OCI-LY7 (cell line): Measurements from ENCODE around the gene ZNF691. TPM values are rescaled to one million over a fixed set of nuclear protein-coding genes. Genes with fewer than 3 reads are reported as not detected.

ENCODE experiments used
- BruUV-seq: library from RNA; stranded (reverse); fragments of 400-500 nt; replicated peaks from 2 replicates; lab custom pipeline; 2021; lab: Mats Ljungman, UMichigan
- CTCF ChIA-PET: fragments of 300-600 bp; sonication (Branson Sonifier 250); formaldehyde crosslinking; loops from one replicate; lab custom pipeline; 2022; ENCODE audit warnings: antibody characterized with exemption; ENCODE audit not compliant: unreplicated experiment; lab: Charles Lee
- POLR2A ChIA-PET: fragments of 300-600 bp; sonication (Branson Sonifier 250); formaldehyde crosslinking; loops from one replicate; lab custom pipeline; 2022; ENCODE audit warnings: antibody characterized with exemption; lab: Charles Lee
- DNase-seq: peaks from one replicate; pipeline ENCODE4 v3.0.0-alpha.2; 2015; ENCODE audit warnings: low spot score
- H2AFZ ChIP-seq: fragments of 200-600 bp; sonication (generic), shearing (Covaris generic); 2 replicates; pipeline ENCODE4 v1.6.1; 2014; ENCODE audit warnings: mild to moderate bottlenecking, antibody characterized with exemption, low read length, moderate library complexity
- H3K27ac ChIP-seq: fragments of 200-600 bp; sonication (generic); 2 replicates; pipeline ENCODE4 v1.5.1; 2014; ENCODE audit warnings: mixed run types, low read depth, mild to moderate bottlenecking, moderate library complexity, low read length, inconsistent platforms; ENCODE audit not compliant: poor library complexity, severe bottlenecking
- H3K36me3 ChIP-seq: fragments of 200-600 bp; sonication (generic); 2 replicates; pipeline ENCODE4 v1.6.1; 2014; ENCODE audit warnings: mild to moderate bottlenecking, antibody characterized with exemption, low read length, moderate library complexity, mixed read lengths; ENCODE audit not compliant: insufficient read depth
- H3K4me1 ChIP-seq: fragments of 200-600 bp; sonication (generic); 2 replicates; pipeline ENCODE4 v1.5.1; 2014; ENCODE audit warnings: mild to moderate bottlenecking, low read length; ENCODE audit not compliant: insufficient read depth, poor library complexity, severe bottlenecking
- H3K4me2 ChIP-seq: fragments of 200-600 bp; sonication (generic); 2 replicates; pipeline ENCODE4 v1.6.1; 2014; ENCODE audit warnings: mild to moderate bottlenecking, low read length
- H3K4me3 ChIP-seq: fragments of 200-600 bp; sonication (generic); 2 replicates; pipeline ENCODE4 v1.5.1; 2014; ENCODE audit warnings: mild to moderate bottlenecking, low read depth, low read length; ENCODE audit not compliant: poor library complexity, severe bottlenecking
- H3K79me2 ChIP-seq: fragments of 200-600 bp; sonication (generic); 2 replicates; pipeline ENCODE4 v1.6.1; 2016; ENCODE audit warnings: low read depth, mild to moderate bottlenecking, low read length, moderate library complexity, mixed read lengths; ENCODE audit not compliant: insufficient read depth
- H3K9me2 ChIP-seq: fragments of 200-600 bp; sonication (generic); 2 replicates; pipeline ENCODE4 v1.6.1; 2016; ENCODE audit warnings: mild to moderate bottlenecking, low read length, mixed read lengths; ENCODE audit not compliant: insufficient read depth
- H3K9me3 ChIP-seq: fragments of 200-600 bp; sonication (generic); 2 replicates; pipeline ENCODE4 v1.6.1; 2014; ENCODE audit warnings: mild to moderate bottlenecking, mixed run types, low read length, mixed read lengths
- H4K20me1 ChIP-seq: fragments of 200-600 bp; sonication (generic); 2 replicates; pipeline ENCODE4 v1.6.1; 2014; ENCODE audit warnings: mild to moderate bottlenecking, antibody characterized with exemption, low read length, moderate library complexity, mixed read lengths; ENCODE audit not compliant: insufficient read depth
- CTCF ChIP-seq: fragments of 200-600 bp; sonication (generic); conservative IDR thresholded peaks from 2 replicates; pipeline ENCODE4 v1.5.1; 2014; ENCODE audit warnings: mild to moderate bottlenecking, antibody characterized with exemption, low read length, moderate library complexity, mixed read lengths
- EZH2phosphoT487 ChIP-seq: fragments of 200-600 bp; sonication (generic); IDR thresholded peaks from 2 replicates; pipeline ENCODE4 v1.6.1; 2018; ENCODE audit warnings: low read depth, borderline replicate concordance, mild to moderate bottlenecking, mixed run types, antibody characterized with exemption, low read length, moderate library complexity, mixed read lengths
- intact Hi-C: fragments of 100-400 bp; cut with micrococcal nuclease; formaldehyde crosslinking; loops from one replicate; pipeline ENCODE4 v1.10.0; 2022; ENCODE audit not compliant: unreplicated experiment
- total RNA-seq, 2 experiments: library from RNA; depleted of rRNA in 1 of 2; stranded (reverse); fragments of >200 nt in 1 of 2; shearing (Covaris generic) in 1 of 2; gene quantifications; 2 replicates each; pipeline ENCODE4 v1.2.3, GENCODE V29; 2014 to 2022

ZNF691 gene
- total RNA-seq, 2 experiments from 2014 or later: 17.8 to 21.1 TPM

DNA sequence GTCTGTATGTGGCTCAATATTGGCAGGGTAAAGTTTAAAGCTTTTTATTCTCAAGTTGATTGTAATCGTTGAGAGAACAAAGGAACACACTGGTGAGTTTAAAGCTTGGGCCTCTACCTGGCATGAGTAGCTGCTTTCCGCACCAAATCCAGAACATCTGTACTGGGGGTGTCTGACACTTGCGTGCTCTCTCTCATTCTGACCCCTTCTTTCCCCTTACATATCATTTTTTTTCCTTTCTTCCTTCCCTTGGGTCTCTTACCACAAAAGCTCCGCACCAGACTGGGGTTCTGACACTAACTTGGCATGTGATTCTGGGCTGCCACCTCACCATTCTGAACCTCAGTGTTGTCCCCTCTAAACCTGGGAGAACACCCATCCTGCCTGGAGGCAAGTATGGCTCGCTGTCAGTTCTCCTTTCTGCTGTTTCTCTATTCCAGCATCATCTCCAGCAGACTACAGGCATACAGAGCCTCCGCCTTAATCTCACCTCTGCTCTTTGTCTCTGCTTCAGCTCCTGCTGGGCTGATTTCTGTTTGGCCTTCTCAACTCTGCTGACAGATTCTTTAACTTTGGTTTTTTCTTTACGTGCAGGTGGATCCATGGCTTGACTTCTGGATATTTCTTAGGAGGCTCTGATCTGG is 30.4 kb upstream of the ZNF691 start:
- peak; percentile 3 for DNase-seq
- H4K20me1 ChIP-seq: no peaks in the 10 kb centered on the region
- peak overlapping the region; percentile 94 for H3K4me2 ChIP-seq
- H3K27ac ChIP-seq: peak overlapping the region; percentile 18
- peaks cover 21% of the 10 kb centered on the region for H3K4me1 ChIP-seq
- peak overlapping the region; percentile 80; the same call in 1 of the 2 replicates for H2AFZ ChIP-seq
- no peaks in the 10 kb centered on the region for H3K9me2 ChIP-seq
- no peaks in the 10 kb centered on the region; the same call in 1 of the 2 replicates for H3K79me2 ChIP-seq
- H3K36me3 ChIP-seq: no peaks in the 10 kb centered on the region
- TF ChIP-seq CTCF (no peak), EZH2phosphoT487 (no peak)
- H3K9me3 ChIP-seq: no peaks in the 10 kb centered on the region
- CTCF ChIA-PET: no interaction called here
- POLR2A ChIA-PET: interaction anchor here (0.6 to 2.6 kb wide), 4 partner anchors 9 to 129 kb away, joined by 3 to 18 read pairs (median 9); partner anchors contain the start of genes C1orf50, P3H1 and ZNF691
- TSS peak; percentile 69 for BruUV-seq
- intact Hi-C loops: loop anchor here (2.0 kb wide), 1 partner anchor 31 kb away; the partner anchor contains the start of gene ZNF691
- H3K4me3 ChIP-seq: peak overlapping the region; percentile 84

DNA sequence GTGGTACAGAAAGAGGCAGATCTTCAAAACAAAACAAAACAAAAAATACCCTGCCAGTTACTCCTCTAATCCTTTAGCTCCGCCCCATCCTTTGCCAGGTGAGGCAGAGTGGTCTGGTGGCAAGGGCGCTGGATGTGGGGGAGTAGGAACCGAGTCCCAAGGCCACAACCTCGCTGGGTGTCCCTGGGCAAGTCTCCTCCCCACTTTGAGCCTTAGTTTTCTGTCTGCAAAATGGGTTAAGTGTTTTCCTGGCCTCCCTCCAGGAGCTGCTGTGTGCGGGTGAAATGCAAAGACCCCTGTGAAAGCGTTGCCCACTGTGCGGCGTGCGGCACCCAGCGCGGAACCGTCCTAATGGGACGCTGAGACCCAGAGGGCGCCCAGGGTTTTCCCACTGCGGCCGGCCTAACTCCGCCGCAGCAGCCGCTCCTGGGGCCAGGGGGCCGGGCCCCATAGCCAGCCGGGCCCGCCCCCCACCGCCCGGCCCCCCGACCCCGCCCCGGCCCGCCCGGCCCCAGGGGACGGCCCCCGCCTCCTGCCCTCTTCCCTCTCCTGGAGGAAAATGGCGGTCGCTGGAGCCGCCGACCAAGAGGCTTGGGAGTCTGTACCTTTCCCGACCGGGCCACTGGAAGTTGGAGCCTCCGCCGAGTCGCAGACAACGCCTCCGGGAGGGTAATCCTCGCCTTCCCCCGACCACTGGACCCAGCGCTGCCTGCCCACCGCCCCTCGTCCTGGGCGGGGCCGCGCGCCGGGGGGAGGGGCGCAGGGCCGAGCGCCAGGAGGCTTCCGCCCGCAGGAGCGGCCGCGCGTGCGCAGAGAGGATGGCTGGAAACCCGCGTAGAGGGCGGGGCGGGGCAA is 29.6 kb upstream of the ZNF691 start, which contains the start of the genes ERMAP and SVBP:
Gene ERMAP, plus strand, starts transcription at position 538 of the 855 bp plus-strand sequence. CDS start 13,327 bp downstream, outside the sequence.
Gene SVBP, minus strand, starts transcription at position 813 of the 855 bp plus-strand sequence. CDS start 853 bp downstream, outside the sequence.
- TF ChIP-seq EZH2phosphoT487 (no peak), CTCF (no peak; the same call in 1 of the 2 replicates)
- H3K4me2 ChIP-seq: peak within 1 kb of the TSS; percentile 94
- H3K36me3 ChIP-seq: no peaks in the 10 kb centered on the region
- no peaks in the 10 kb centered on the region for H4K20me1 ChIP-seq
- CTCF ChIA-PET: interaction anchor here (1.2 kb wide), 1 partner anchor 30 kb away, joined by 3 read pairs; the partner anchor contains the start of gene ZNF691
- DNase-seq: peak; percentile 93
- no peaks in the 10 kb centered on the region; the same call in 1 of the 2 replicates for H3K79me2 ChIP-seq
- no peaks in the 10 kb centered on the region for H3K9me3 ChIP-seq
- no peaks in the 10 kb centered on the region for H3K9me2 ChIP-seq
- H3K4me1 ChIP-seq: peaks cover 21% of the 10 kb centered on the region
- H3K27ac ChIP-seq: peak within 1 kb of the TSS; percentile 57
- POLR2A ChIA-PET: interaction anchor here (0.5 to 2.6 kb wide), 11 partner anchors 10 to 257 kb away, joined by 3 to 18 read pairs (median 4); partner anchors contain the start of genes C1orf50, P3H1 and ZNF691
- BruUV-seq: no TSS peak
- peak within 1 kb of the TSS; percentile 84 for H3K4me3 ChIP-seq
- H2AFZ ChIP-seq: peak within 1 kb of the TSS; percentile 80; the same call in 1 of the 2 replicates
- intact Hi-C loops: loop anchor here (2.0 kb wide), 1 partner anchor 30 kb away; the partner anchor contains the start of gene ZNF691
